Activated T-cell treated with anti-CD3 and anti-CD28 coated beads, Interleukin-2, amount 50 U/mL, for 72 hours (primary cell): ENCODE measurements around the gene C3orf18. TPM values are rescaled to one million over a fixed set of nuclear protein-coding genes. Genes with fewer than 3 reads are reported as not detected.

Experiments
- ATAC-seq, 2 donors: fragments of 150-1000 bp; cut with Tn5 transposase; replicated peaks in 1 of 2; 2 replicates each; pipeline ENCODE4 v1.10.0; 2021; ENCODE audit warnings: moderate library complexity in 2 of 2, mild to moderate bottlenecking in 1 of 2
- DNase-seq, 2 donors: peaks; one replicate each; pipeline ENCODE4 v3.0.0; 2021 to 2022; ENCODE audit warnings: mixed read lengths in 1 of 2
- H3K27ac Mint-ChIP-seq: one replicate; pipeline ENCODE4 v1.8.0; 2022; ENCODE audit warnings: mild to moderate bottlenecking, moderate library complexity, mixed read lengths
- H3K27me3 Mint-ChIP-seq: one replicate; pipeline ENCODE4 v1.8.0; 2022; ENCODE audit warnings: low read depth, mixed read lengths
- H3K36me3 Mint-ChIP-seq, 2 donors: one replicate each; pipeline ENCODE4 v1.8.0; 2022; ENCODE audit warnings: mixed read lengths in 2 of 2, mild to moderate bottlenecking in 1 of 2; ENCODE audit not compliant: insufficient read depth in 2 of 2
- H3K4me1 Mint-ChIP-seq: one replicate; pipeline ENCODE4 v1.8.0; 2022; ENCODE audit warnings: low read depth, mixed read lengths
- H3K4me3 Mint-ChIP-seq, 2 donors: one replicate each; pipeline ENCODE4 v1.8.0; 2022; ENCODE audit warnings: mild to moderate bottlenecking in 2 of 2, mixed read lengths in 2 of 2, moderate library complexity in 2 of 2
- H3K9me3 Mint-ChIP-seq, 2 donors: one replicate each; pipeline ENCODE4 v1.8.0; 2022; ENCODE audit warnings: mixed read lengths in 2 of 2
- total RNA-seq, 2 donors: library from RNA; stranded (reverse); gene quantifications; one replicate each; pipeline ENCODE4 v1.2.3, GENCODE V29; 2022

Gene C3orf18
- total RNA-seq, 2 donors from 2014 or later, result 22.7 to 32.5 TPM

GRCh38 chr3:50609071-50609762 is 41.7 kb upstream of the C3orf18 start:
- Mint-ChIP-seq H3K4me1 (peaks cover 32% of the 10 kb centered on the region), H3K27me3 (no peaks in the 10 kb centered on the region), H3K36me3 (peaks cover 61 to 78% of the 10 kb centered on the region in 2 donors), H3K9me3 (no peaks in the 10 kb centered on the region), H3K4me3 (peak overlapping the region; percentile 92 to 100), H3K27ac (peak overlapping the region; percentile 99)
- ATAC-seq (no peak), DNase-seq (no peak)

GRCh38 chr3:50608278-50608677 is 40.7 kb upstream of the C3orf18 start:
- peaks cover 55 to 78% of the 10 kb centered on the region in 2 donors for H3K36me3 Mint-ChIP-seq
- H3K9me3 Mint-ChIP-seq, result no peaks in the 10 kb centered on the region
- H3K4me1 Mint-ChIP-seq, result peaks cover 34% of the 10 kb centered on the region
- H3K27me3 Mint-ChIP-seq, result no peaks in the 10 kb centered on the region
- ATAC-seq (no peak), DNase-seq (no peak)
- H3K27ac Mint-ChIP-seq, result peak overlapping the region; percentile 99
- H3K4me3 Mint-ChIP-seq, result peak overlapping the region; percentile 92 to 100

DNA sequence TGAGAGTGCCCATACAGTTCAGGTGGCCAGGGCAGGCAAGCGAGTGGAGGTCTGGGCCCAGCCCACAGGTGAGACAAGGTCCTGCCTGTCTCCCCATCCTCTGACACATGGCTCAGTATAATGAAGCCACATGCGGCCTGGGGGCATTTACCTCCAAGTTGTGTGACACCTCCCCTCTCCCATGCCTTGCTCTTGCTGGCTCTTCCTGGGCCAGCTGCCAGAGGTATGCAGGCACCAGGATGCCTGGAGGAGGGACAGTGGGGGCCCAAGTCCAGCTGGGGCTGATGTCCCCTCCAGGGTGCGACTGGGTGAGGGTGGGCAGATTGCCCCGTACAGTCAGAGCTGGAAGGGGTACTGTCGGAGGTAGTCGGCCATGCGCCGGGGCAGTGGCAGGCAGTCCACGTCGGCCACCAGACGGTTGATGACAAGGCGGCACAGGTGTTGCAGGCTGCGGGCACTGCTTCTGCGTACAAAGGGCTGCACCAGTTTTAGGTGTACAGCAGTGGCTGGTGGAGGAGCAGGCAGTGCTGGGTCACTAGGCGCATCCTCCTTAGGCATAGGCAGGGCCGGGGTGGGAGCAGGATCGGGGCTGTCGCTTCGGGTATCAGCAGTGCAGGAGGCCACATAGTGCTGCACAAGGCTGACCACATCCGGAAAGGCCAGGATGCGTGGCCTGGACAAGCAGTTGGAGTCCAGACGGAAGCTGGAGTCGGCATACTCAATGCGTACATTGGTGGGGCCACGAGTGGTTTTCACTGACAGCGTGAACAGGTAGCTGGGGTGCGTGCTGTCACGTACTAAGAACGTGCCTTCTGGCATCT is 39.9 kb upstream of the C3orf18 start:
- Mint-ChIP-seq H3K36me3 (peaks cover 55 to 77% of the 10 kb centered on the region in 2 donors), H3K27me3 (no peaks in the 10 kb centered on the region), H3K4me1 (peaks cover 42% of the 10 kb centered on the region), H3K4me3 (peak overlapping the region; percentile 92 to 100), H3K9me3 (no peaks in the 10 kb centered on the region), H3K27ac (peak overlapping the region; percentile 100)
- DNase-seq, result peak in 1 of 2 donors; percentile 32
- ATAC-seq, result no peak

DNA sequence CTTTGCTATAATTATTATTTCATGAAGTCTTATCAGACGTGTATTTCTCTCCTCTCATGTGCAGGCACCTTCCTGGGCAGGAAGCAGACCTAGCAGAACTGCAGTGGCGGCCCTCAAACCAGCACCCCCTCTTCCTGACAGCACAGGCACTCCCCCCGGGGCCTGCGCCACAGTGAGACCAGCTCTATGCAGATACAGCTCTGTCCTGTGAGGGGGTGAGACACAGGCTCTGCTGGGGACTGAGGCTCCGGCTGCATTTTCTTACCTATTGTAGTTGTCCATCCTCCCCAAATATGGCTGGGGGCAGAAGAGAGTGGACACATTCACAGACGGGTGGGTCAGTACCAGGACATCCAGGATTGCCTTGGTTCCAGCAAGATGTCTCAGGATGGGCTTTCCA is 39.0 kb upstream of the C3orf18 start:
- peaks cover 51% of the 10 kb centered on the region for H3K4me1 Mint-ChIP-seq
- no peaks in the 10 kb centered on the region for H3K27me3 Mint-ChIP-seq
- no peaks in the 10 kb centered on the region for H3K9me3 Mint-ChIP-seq
- peaks cover 48 to 70% of the 10 kb centered on the region in 2 donors for H3K36me3 Mint-ChIP-seq
- ATAC-seq (no peak), DNase-seq (peak in 1 of 2 donors; percentile 45)
- H3K4me3 Mint-ChIP-seq, result peak overlapping the region; percentile 92 to 100
- H3K27ac Mint-ChIP-seq, result peak overlapping the region; percentile 100

DNA sequence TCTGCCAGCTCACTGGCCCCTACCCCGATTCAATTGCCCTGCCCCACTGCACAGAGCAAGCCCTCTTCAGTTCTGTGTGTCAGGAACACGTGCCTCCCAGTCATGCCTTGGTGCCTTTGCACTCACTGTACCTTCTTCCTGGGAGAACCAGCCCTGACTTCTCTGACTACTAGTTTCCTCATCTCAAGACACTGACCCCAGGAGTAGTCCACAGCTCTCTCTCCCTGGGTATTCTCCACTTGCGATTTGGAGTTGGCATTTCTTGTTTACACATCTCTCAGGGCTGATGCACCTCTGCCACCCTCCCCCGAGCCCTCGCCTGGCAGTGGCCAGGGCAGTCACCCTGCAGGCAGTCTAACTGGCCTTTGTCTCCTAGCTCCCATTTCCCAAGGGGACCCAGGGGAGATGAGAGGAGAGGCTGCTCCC is 38.4 kb upstream of the C3orf18 start:
- Mint-ChIP-seq H3K4me3 (peak overlapping the region; percentile 92 to 100), H3K9me3 (no peaks in the 10 kb centered on the region), H3K27ac (peak overlapping the region; percentile 100), H3K27me3 (no peaks in the 10 kb centered on the region), H3K36me3 (peaks cover 44 to 67% of the 10 kb centered on the region in 2 donors), H3K4me1 (peaks cover 58% of the 10 kb centered on the region)
- ATAC-seq, result no peak
- DNase-seq, result peak in 1 of 2 donors; percentile 21

- Mint-ChIP-seq H3K9me3 (no peaks in the 10 kb centered on the region), H3K36me3 (peaks cover 36 to 59% of the 10 kb centered on the region in 2 donors), H3K27ac (peak overlapping the region; percentile 100), H3K27me3 (no peaks in the 10 kb centered on the region), H3K4me1 (peaks cover 68% of the 10 kb centered on the region), H3K4me3 (peak overlapping the region; percentile 92 to 100)
- no peak for ATAC-seq
- DNase-seq, result peak in 1 of 2 donors; percentile 35
Observed at GRCh38 chr3:50604628-50605588, 37.4 kb upstream of the C3orf18 start.

GRCh38 chr3:50604110-50604621 is 36.6 kb upstream of the C3orf18 start:
- H3K27me3 Mint-ChIP-seq, result no peaks in the 10 kb centered on the region
- peak in 1 of 2 donors; percentile 21 for DNase-seq

GRCh38 chr3:50603261-50604109 is 35.9 kb upstream of the C3orf18 start:
- peaks cover 25 to 45% of the 10 kb centered on the region in 2 donors for H3K36me3 Mint-ChIP-seq
- peak in 1 of 2 donors; percentile 35 for DNase-seq
- no peak for ATAC-seq

More at GRCh38 chr3:50604110-50604621, 36.6 kb upstream of the C3orf18 start:
- H3K9me3 Mint-ChIP-seq, result no peaks in the 10 kb centered on the region
- H3K27ac Mint-ChIP-seq, result peak overlapping the region; percentile 100
- peaks cover 72% of the 10 kb centered on the region for H3K4me1 Mint-ChIP-seq
- H3K4me3 Mint-ChIP-seq, result peak overlapping the region; percentile 92 to 100
- H3K36me3 Mint-ChIP-seq, result peaks cover 32 to 52% of the 10 kb centered on the region in 2 donors
- no peak for ATAC-seq

DNA sequence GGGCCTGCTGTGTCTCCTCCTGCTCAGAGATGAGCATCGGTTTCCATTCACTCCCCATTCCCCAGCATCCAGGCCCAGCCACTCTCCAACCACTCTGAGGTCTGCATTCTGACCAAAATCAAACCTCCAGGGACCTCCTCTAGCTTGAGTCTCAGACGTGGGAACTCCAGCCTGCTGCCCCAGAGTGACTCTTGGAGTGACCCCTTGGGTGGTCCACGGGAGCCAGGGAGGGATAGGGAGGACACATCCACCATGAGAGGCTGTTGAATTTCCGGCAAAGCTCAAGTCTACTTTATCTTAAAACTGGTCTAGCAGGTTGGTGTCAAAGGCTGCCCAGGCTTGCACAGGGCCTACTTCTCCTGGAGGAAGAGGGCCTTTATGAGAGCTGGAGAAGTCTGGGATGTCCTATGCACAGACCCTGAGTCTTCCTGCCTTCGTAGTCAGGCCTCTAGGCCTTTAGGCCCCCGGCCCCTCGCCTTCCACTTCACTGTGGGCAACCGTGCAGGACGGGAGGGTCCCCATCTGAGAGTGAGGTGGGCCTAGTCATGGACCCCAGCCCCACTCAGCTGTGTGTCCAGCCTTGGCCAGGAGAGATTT is 35.1 kb upstream of the C3orf18 start:
- Mint-ChIP-seq H3K27ac (peak overlapping the region; percentile 100), H3K36me3 (peaks cover 17 to 40% of the 10 kb centered on the region in 2 donors), H3K27me3 (no peaks in the 10 kb centered on the region), H3K4me3 (peak overlapping the region; percentile 87 to 92), H3K9me3 (no peaks in the 10 kb centered on the region), H3K4me1 (peaks cover 86% of the 10 kb centered on the region)
- DNase-seq (peak in 1 of 2 donors; percentile 54), ATAC-seq (peak; percentile 1 to 3)

More at GRCh38 chr3:50603261-50604109, 35.9 kb upstream of the C3orf18 start:
- Mint-ChIP-seq H3K4me3 (peak overlapping the region; percentile 92 to 100), H3K4me1 (peaks cover 78% of the 10 kb centered on the region), H3K27ac (peak overlapping the region; percentile 100), H3K27me3 (no peaks in the 10 kb centered on the region), H3K9me3 (no peaks in the 10 kb centered on the region)

DNA sequence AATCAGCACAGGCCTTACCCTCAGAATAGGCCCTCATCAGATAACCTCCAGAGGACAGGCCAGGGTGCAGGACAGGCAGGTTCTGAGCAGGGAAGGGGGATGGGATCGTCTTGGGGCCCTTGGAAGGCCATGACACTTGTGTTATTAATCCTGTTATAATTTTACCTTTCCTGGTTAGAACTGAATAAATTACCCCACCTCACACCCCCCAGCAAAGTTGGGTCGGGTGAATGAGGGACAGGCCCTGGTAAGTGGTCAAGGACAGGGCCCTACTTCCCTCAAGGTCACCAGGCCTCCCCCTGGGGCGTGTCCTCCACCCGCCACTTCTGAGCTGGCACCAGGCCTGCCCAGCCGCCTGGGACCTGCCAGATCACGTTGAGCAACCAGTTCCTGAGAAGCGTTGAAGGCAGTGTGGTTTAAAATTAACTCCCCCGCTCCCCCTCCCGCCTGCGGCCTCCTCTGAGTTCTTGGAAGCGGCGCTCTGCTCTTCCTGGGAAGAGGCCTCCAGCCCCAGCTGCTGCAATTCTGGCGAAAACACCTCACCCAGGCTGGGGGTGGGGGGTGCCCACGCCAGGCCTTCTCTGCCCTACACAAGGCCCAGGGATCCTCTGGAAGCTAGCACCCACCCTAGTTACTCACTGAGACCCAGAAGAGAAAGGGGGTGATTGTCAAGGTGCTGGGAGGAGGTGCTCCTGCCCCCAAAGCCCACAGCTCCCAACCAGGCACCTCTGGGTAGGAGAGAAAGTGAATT is 33.5 kb upstream of the C3orf18 start:
- Mint-ChIP-seq H3K4me3 (peak overlapping the region; percentile 87 to 92), H3K27me3 (no peaks in the 10 kb centered on the region), H3K36me3 (peaks cover 8 to 26% of the 10 kb centered on the region in 2 donors), H3K4me1 (peaks cover 85% of the 10 kb centered on the region), H3K27ac (peak overlapping the region; percentile 100), H3K9me3 (no peaks in the 10 kb centered on the region)
- ATAC-seq (peak; percentile 71 to 78), DNase-seq (peak; percentile 93 to 95)
